NCI-H1105 (cell line): ENCODE measurements around the gene IL36G.

Experiments
- DNase-seq: peaks from one replicate; lab custom pipeline; 2025; lab: John Stamatoyannopoulos, UW

Gene IL36G

GRCh38 chr2:113018509-113018908 lies 40.7 kb downstream of the IL36G start:
- DNase-seq: no peak

- no peak for DNase-seq
Measured at GRCh38 chr2:113021312-113021711, 43.5 kb downstream of the IL36G start.

- no peak for DNase-seq
Measured at GRCh38 chr2:113024764-113025163, 47.0 kb downstream of the IL36G start.

GRCh38 chr2:113025737-113026136 lies 47.9 kb downstream of the IL36G start:
- no peak for DNase-seq

GRCh38 chr2:113027691-113028090 lies 49.9 kb downstream of the IL36G start:
- no peak for DNase-seq

GRCh38 chr2:113028112-113028511 lies 50.3 kb downstream of the IL36G start:
- DNase-seq: no peak

- DNase-seq: no peak
Measured at GRCh38 chr2:113032737-113033136, 54.9 kb downstream of the IL36G start.

GRCh38 chr2:113034016-113034415 lies 56.2 kb downstream of the IL36G start:
- no peak for DNase-seq
